ENCODE data around the gene SH2D3C.

The SH2D3C gene

GRCh38 chr9:127779136-127779981, 893 bp upstream of the SH2D3C start:
- Histone ChIP-seq H3K9ac (peak overlapping the region; percentile 85), H3K4me2 (peak overlapping the region; percentile 98), H3K4me3 (IDR thresholded peaks at IDR 0.05; ENCODE audit: insufficient read depth, low read depth, low read length) (no peak overlapping the region), H3K4me1 (ENCODE audit: low read depth, poor library complexity, severe bottlenecking) (peaks cover 59% of the 10 kb centered on the region), H4K20me1 (ENCODE audit: insufficient read depth) (no peaks in the 10 kb centered on the region), H3K27me3 (ENCODE audit: insufficient read depth, low read depth) (no peaks in the 10 kb centered on the region), H3K36me3 (ENCODE audit: insufficient read depth) (no peaks in the 10 kb centered on the region), H2AFZ (ENCODE audit: low read depth) (peak overlapping the region; percentile 29; the same call in 1 of the 2 replicates), H3K27ac (peak overlapping the region; percentile 98), H3K79me2 (ENCODE audit: insufficient read depth, low read depth) (peaks cover 31% of the 10 kb centered on the region)
- TF ChIP-seq CTCF (conservative IDR thresholded peaks at IDR 0.05; ENCODE audit: low read depth, low read length), result no peak

DNA sequence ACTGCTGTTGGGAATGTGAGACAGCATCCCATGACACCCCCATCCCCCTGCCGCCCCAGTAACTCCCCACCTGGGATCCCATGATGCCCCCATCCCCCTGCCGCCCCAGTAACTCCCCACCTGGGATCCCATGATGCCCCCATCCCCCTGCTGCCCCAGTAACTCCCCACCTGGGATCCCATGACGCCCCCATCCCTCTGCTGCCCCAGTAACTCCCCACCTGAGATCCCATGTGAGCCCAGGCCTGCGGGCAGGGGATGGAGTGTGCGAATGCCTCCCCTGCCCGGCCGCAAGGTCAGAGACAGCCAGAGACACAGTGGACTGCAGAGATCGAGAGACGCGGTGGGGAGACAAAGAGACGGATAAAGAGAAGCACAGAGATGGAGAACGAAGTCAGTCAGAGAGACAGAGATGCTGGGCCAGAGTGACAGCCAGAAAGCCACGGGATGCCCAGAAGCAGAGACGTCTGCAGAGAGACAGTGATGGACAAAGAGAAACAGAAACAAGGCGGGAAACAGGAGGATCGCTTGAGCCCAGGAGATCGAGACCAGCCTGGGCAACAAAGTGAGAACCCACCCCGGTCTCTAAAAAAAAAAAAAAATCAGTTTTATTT, 992 bp downstream of the SH2D3C start:
- Histone ChIP-seq H3K4me2 (peak overlapping the region; percentile 98), H3K27ac (peak overlapping the region; percentile 98), H3K36me3 (ENCODE audit: insufficient read depth) (no peaks in the 10 kb centered on the region), H2AFZ (ENCODE audit: low read depth) (no peak overlapping the region), H4K20me1 (ENCODE audit: insufficient read depth) (no peaks in the 10 kb centered on the region), H3K4me1 (ENCODE audit: low read depth, poor library complexity, severe bottlenecking) (peaks cover 72% of the 10 kb centered on the region), H3K79me2 (ENCODE audit: insufficient read depth, low read depth) (peaks cover 31% of the 10 kb centered on the region), H3K27me3 (ENCODE audit: insufficient read depth, low read depth) (no peaks in the 10 kb centered on the region), H3K4me3 (IDR thresholded peaks at IDR 0.05; ENCODE audit: insufficient read depth, low read depth, low read length) (no peak overlapping the region), H3K9ac (peak overlapping the region; percentile 85)
- TF ChIP-seq CTCF (conservative IDR thresholded peaks at IDR 0.05; ENCODE audit: low read depth, low read length), result no peak

- TF ChIP-seq CTCF (conservative IDR thresholded peaks at IDR 0.05; ENCODE audit: low read depth, low read length), result no peak
- Histone ChIP-seq H3K36me3 (ENCODE audit: insufficient read depth) (no peaks in the 10 kb centered on the region), H3K9ac (peak overlapping the region; percentile 85), H3K27me3 (ENCODE audit: insufficient read depth, low read depth) (no peaks in the 10 kb centered on the region), H2AFZ (ENCODE audit: low read depth) (peak overlapping the region; percentile 46; the same call in 1 of the 2 replicates), H3K4me2 (peak overlapping the region; percentile 98), H3K79me2 (ENCODE audit: insufficient read depth, low read depth) (peaks cover 31% of the 10 kb centered on the region), H4K20me1 (ENCODE audit: insufficient read depth) (no peaks in the 10 kb centered on the region), H3K4me1 (ENCODE audit: low read depth, poor library complexity, severe bottlenecking) (peaks cover 78% of the 10 kb centered on the region), H3K27ac (peak overlapping the region; percentile 98), H3K4me3 (IDR thresholded peaks at IDR 0.05; ENCODE audit: insufficient read depth, low read depth, low read length) (no peak overlapping the region)
Measured at GRCh38 chr9:127776924-127777289, 1.6 kb downstream of the SH2D3C start.

GRCh38 chr9:127776195-127776923, 2.1 kb downstream of the SH2D3C start:
- Histone ChIP-seq H3K4me1 (ENCODE audit: low read depth, poor library complexity, severe bottlenecking) (peaks cover 83% of the 10 kb centered on the region), H3K27ac (peak overlapping the region; percentile 98), H3K27me3 (ENCODE audit: insufficient read depth, low read depth) (no peaks in the 10 kb centered on the region), H3K36me3 (ENCODE audit: insufficient read depth) (no peaks in the 10 kb centered on the region), H2AFZ (ENCODE audit: low read depth) (peak overlapping the region; percentile 46; the same call in 1 of the 2 replicates), H3K4me2 (peak overlapping the region; percentile 98), H3K9ac (peak overlapping the region; percentile 85), H3K79me2 (ENCODE audit: insufficient read depth, low read depth) (peaks cover 31% of the 10 kb centered on the region), H4K20me1 (ENCODE audit: insufficient read depth) (no peaks in the 10 kb centered on the region), H3K4me3 (IDR thresholded peaks at IDR 0.05; ENCODE audit: insufficient read depth, low read depth, low read length) (no peak overlapping the region)
- no peak for TF ChIP-seq CTCF (conservative IDR thresholded peaks at IDR 0.05; ENCODE audit: low read depth, low read length)
